Natural killer cell treated with Interleukin-12 subunit alpha and Interleukin-12 subunit beta and Interleukin-15 and Interleukin-18, amount 100 ng/mL, for 72 hours (primary cell): ENCODE results near the gene UBE2Z. TPM values are rescaled to one million over a fixed set of nuclear protein-coding genes. Genes with fewer than 3 reads are reported as not detected.
"Not testable (repeated sequence)": the region's sequence is repeated elsewhere in the genome, so short reads cannot be mapped to it uniquely, and the experiment has no call there.

ENCODE experiments used
- ATAC-seq, 2 donors: fragments of 150-1000 bp; cut with Tn5 transposase in 1 of 2; sonication (Bioruptor Pico), chemical (Tn5 transposase) in 1 of 2; 2 replicates each; pipeline ENCODE4 v1.10.0; 2021
- DNase-seq: peaks from one replicate; pipeline ENCODE4 v3.0.0; 2022; ENCODE audit warnings: low spot score
- H3K27ac Mint-ChIP-seq, 2 donors: 1 replicate in 1 of 2; 2 replicates in 1 of 2; pipeline ENCODE4 v1.8.0; 2022; ENCODE audit warnings: mixed read lengths in 2 of 2, mild to moderate bottlenecking in 1 of 2, moderate library complexity in 1 of 2
- H3K27me3 Mint-ChIP-seq, 2 donors: 1 replicate in 1 of 2; 2 replicates in 1 of 2; pipeline ENCODE4 v1.8.0; 2022; ENCODE audit warnings: mixed read lengths in 2 of 2
- H3K36me3 Mint-ChIP-seq: one replicate; pipeline ENCODE4 v1.8.0; 2022; ENCODE audit warnings: mixed read lengths
- H3K4me1 Mint-ChIP-seq, 2 donors: 1 replicate in 1 of 2; 2 replicates in 1 of 2; pipeline ENCODE4 v1.8.0; 2022; ENCODE audit warnings: low read depth in 2 of 2, mixed read lengths in 2 of 2, mild to moderate bottlenecking in 1 of 2
- H3K4me3 Mint-ChIP-seq: one replicate; pipeline ENCODE4 v1.8.0; 2022; ENCODE audit warnings: mixed read lengths
- H3K9me3 Mint-ChIP-seq: 2 replicates; pipeline ENCODE4 v1.8.0; 2022; ENCODE audit warnings: mixed read lengths
- total RNA-seq, 2 donors: library from RNA; stranded (reverse); gene quantifications; one replicate each; pipeline ENCODE4 v1.2.3, GENCODE V29; 2022

Gene UBE2Z
- total RNA-seq: 100 to 1,000 TPM; 109 to 130 TPM

DNA sequence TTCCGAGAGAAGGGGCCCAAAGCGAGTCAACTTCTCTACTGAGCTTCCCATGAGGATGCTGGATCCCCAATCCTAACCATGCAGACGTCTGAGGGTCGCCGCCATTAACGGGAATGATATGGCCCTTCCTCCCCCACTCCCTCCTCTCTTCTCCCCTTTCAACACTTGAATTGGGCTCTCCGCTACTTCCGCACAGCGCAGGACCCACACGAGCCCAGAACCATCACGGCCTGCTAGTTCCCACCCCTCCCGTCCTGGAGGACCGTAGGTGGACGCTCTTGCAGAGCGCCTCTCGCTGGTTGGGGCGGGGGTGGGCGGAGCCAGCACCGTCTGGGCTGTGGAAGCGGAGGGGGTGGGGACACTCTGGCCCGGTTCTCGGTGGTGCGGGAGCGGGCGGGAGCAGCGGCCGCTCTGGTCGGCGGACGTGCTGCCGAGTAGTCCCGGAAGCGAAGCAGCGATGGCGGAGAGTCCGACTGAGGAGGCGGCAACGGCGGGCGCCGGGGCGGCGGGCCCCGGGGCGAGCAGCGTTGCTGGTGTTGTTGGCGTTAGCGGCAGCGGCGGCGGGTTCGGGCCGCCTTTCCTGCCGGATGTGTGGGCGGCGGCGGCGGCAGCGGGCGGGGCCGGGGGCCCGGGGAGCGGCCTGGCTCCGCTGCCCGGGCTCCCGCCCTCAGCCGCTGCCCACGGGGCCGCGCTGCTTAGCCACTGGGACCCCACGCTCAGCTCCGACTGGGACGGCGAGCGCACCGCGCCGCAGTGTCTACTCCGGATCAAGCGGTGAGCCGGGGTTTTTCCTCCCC lies at the start of gene UBE2Z:
UBE2Z (plus strand) TSS at position 361 of the 797 bp plus-strand sequence; CDS start at position 458, 97 bp downstream.
- peak; percentile 95 for ATAC-seq
- DNase-seq: peak; percentile 86
- H3K9me3 Mint-ChIP-seq: no peaks in the 10 kb centered on the region
- H3K36me3 Mint-ChIP-seq: peaks cover 15% of the 10 kb centered on the region
- no peaks in the 10 kb centered on the region for H3K27me3 Mint-ChIP-seq
- H3K27ac Mint-ChIP-seq: peak within 1 kb of the TSS; percentile 96 to 98
- peaks cover 45 to 49% of the 10 kb centered on the region in 2 donors for H3K4me1 Mint-ChIP-seq
- peak within 1 kb of the TSS; percentile 98 for H3K4me3 Mint-ChIP-seq

DNA sequence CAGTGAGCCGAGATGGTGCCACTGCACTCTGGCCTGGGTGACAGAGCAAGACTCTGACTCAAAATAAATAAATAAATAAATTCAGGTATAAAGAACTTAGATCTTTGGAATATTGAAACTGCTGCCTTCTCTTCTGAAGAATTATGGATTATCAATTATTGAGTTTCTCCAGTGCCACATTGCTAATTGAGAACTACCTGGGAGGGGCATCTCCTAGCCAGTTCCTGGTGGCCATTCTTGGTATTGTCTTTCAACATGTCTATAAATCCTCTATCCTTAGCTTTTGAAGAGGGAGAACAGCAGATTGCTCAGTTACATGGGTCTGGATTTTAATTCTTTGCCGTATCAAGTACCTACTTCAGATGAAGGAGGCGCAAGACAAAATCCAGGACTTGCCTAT lies 48.2 kb upstream of the UBE2Z start:
- Mint-ChIP-seq H3K27me3 (no peaks in the 10 kb centered on the region), H3K9me3 (no peaks in the 10 kb centered on the region), H3K27ac (no peak overlapping the region), H3K36me3 (peaks cover 39% of the 10 kb centered on the region), H3K4me1 (no peaks in the 10 kb centered on the region), H3K4me3 (no peak overlapping the region)
- ATAC-seq (no peak), DNase-seq (no peak)

DNA sequence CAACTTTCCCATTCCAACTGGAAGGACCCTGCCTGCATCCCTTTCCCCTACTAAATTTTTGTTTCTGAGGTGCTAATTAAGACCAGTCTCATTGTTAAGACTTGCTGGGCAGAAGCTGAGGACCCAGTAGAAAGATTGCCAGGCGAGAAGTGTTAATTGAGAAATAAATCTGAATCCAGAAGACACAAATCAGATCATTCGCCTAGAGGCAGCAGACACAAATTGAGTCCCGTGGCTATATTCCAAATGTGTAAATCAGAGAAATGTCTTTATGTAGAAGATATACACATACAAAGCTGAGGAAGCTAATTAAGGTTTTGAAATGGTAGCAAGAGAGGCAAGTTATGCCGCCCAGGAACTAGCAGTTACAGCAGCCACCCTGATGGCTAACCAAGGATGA lies 47.8 kb upstream of the UBE2Z start:
- Mint-ChIP-seq H3K9me3 (no peaks in the 10 kb centered on the region), H3K27me3 (no peaks in the 10 kb centered on the region), H3K27ac (no peak overlapping the region), H3K36me3 (peaks cover 36% of the 10 kb centered on the region), H3K4me1 (no peaks in the 10 kb centered on the region), H3K4me3 (no peak overlapping the region)
- no peak for ATAC-seq
- no peak for DNase-seq

DNA sequence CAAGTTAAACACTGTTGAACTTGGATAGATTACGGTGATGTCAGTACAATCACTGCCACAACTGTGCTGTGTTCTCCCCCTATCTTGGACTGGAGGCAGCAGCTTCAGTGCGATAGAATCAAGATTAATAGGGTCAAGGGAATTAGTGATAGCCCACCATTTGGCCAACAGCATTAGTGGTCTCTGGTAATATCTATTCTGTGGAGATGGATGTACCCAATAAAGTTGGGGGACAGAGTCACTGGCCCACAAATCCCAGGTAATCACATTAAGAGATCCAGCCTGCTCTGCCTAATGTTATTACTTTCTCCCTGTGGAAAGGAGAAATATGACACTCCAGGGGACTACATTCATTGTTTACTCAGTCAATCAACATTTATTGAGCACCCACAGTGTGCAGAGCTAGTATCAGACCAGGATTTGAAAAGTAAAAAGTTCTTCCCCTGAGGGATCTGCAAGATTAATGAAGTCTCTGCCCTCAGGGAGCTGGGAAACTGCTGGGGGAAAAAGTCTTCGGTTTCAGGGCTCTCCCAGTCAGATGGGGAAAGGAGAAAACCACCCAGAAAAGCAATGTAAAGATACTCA lies 39.2 kb upstream of the UBE2Z start:
- no peak overlapping the region for H3K4me3 Mint-ChIP-seq
- ATAC-seq (no peak), DNase-seq (no peak)
- H3K4me1 Mint-ChIP-seq: peaks cover 5 to 8% of the 10 kb centered on the region in 2 donors
- no peaks in the 10 kb centered on the region for H3K9me3 Mint-ChIP-seq
- H3K27me3 Mint-ChIP-seq: peaks cover 0 to 3% of the 10 kb centered on the region in 2 donors
- peaks cover 6% of the 10 kb centered on the region for H3K36me3 Mint-ChIP-seq
- no peak overlapping the region for H3K27ac Mint-ChIP-seq

DNA sequence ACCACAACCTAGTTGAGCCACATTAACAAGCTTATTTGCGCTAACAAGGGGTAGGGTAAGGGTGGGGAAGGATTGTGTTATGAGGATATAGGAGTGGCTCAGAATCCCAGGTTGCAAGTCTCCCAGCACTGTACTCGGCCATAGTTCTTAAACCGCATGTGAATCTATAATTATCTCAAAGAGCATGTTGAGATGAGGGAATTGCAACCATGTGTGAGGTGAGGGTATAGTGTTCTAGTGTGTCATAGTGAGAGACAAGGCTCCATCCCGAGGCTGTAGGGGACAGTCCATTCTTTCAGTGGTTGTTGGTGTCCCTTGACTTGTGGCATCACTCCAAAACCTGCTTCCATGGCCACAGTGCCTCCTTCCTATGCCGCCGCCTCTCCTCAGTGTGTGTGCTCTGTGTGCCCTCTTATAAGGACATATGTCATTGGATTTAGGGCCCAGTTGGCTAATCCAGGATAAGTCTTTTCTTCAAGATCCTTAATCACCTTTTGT lies 38.3 kb upstream of the UBE2Z start:
- H3K36me3 Mint-ChIP-seq: no peaks in the 10 kb centered on the region
- H3K9me3 Mint-ChIP-seq: no peaks in the 10 kb centered on the region
- DNase-seq (no peak), ATAC-seq (no peak)
- peaks cover 0 to 3% of the 10 kb centered on the region in 2 donors for H3K27me3 Mint-ChIP-seq
- H3K27ac Mint-ChIP-seq: no peak overlapping the region
- H3K4me1 Mint-ChIP-seq: peaks cover 5 to 8% of the 10 kb centered on the region in 2 donors
- no peak overlapping the region for H3K4me3 Mint-ChIP-seq

DNA sequence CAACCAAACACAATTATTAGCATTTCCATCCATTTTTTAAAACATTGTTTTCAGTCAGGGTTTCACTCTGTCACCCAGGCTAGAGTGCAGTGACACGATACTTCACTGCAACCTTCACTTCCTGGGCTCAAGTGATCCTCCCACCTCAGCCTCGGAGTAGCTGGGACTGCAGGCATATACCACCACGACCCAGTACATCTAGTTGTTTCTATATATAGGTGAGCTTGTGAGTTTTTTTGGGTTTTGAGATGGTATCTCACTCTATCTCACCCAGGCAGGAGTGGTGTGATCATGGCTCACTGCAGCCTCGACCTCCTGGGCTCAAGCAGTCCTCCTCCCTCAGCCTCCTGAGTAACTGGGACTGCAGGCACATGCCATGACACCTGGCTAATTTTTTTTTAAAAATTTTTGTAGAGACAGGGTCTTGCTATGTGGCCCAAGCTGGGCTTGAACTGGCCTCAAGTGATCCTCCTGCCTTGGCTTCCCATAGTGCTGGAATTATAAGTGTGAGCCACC lies 37.1 kb upstream of the UBE2Z start:
- no peaks in the 10 kb centered on the region for H3K36me3 Mint-ChIP-seq
- peaks cover 0 to 3% of the 10 kb centered on the region in 2 donors for H3K27me3 Mint-ChIP-seq
- H3K4me1 Mint-ChIP-seq: peaks cover 5 to 8% of the 10 kb centered on the region in 2 donors
- DNase-seq (no peak), ATAC-seq (no peak)
- no peak overlapping the region for H3K27ac Mint-ChIP-seq
- H3K4me3 Mint-ChIP-seq: no peak overlapping the region
- H3K9me3 Mint-ChIP-seq: no peaks in the 10 kb centered on the region

DNA sequence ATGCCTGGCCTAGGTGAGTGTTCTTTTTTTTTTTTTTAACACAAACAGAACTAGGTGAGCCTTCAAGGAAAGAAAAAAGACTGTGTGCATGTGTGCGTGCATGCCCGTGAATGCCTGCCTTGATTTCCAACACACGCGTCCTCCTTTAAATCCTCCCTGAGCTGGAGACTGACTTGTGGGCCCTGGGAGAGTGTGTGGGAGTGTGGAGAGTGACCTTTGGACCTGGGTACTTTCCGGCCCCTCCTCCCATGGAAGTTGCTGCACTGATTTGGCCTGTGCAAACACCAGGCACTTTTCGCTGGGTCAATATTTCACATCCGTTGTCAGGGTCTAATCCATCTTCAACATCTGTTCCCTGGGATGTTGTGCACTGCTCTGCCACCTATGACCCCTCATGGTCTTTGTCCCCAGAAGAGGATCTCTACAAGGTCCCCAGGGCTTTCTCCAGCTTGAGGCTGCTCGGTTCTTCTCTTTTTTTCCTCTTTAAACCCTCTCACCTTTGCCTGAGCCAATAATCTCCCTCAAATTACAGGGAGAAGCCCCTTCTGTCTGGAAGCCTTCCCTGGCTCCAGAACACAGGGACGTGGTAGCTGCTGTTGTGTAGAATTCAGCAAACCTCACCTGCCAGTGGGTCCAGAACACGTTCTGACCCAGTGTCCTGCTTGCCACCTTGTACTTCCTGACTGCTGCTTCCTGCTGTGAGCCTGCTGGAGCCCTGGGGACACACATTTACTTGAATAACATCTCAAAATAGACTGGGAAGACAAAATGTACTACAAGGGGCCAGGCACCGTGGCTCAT lies 36.5 kb upstream of the UBE2Z start:
- H3K4me3 Mint-ChIP-seq: no peak overlapping the region
- H3K36me3 Mint-ChIP-seq: no peaks in the 10 kb centered on the region
- DNase-seq: no peak
- H3K27ac Mint-ChIP-seq: no peak overlapping the region
- ATAC-seq: no peak
- H3K27me3 Mint-ChIP-seq: peaks cover 0 to 5% of the 10 kb centered on the region in 2 donors
- no peaks in the 10 kb centered on the region for H3K9me3 Mint-ChIP-seq
- H3K4me1 Mint-ChIP-seq: peaks cover 5 to 8% of the 10 kb centered on the region in 2 donors

DNA sequence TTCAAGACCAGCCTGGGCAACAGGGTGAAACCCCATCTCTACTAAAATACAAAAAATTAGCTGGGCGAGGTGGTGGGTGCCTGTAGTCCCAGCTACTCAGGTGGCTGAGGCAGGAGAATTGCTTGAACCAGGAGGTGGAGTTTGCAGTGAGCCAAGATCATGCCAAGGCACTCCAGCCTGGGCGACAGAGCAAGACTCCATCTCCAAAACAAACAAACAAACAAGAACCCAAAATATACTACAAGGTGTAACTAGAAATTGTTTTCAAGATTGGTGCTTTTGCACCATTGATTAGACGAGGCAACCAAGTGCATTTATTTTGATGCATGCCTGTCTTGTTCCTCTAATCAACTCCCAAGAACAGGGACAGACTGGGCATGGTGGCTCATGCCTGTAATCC lies 35.8 kb upstream of the UBE2Z start:
- not testable (repeated sequence) for H3K9me3 Mint-ChIP-seq, H3K36me3 Mint-ChIP-seq, H3K4me1 Mint-ChIP-seq, H3K4me3 Mint-ChIP-seq, H3K27ac Mint-ChIP-seq, H3K27me3 Mint-ChIP-seq, DNase-seq, ATAC-seq

DNA sequence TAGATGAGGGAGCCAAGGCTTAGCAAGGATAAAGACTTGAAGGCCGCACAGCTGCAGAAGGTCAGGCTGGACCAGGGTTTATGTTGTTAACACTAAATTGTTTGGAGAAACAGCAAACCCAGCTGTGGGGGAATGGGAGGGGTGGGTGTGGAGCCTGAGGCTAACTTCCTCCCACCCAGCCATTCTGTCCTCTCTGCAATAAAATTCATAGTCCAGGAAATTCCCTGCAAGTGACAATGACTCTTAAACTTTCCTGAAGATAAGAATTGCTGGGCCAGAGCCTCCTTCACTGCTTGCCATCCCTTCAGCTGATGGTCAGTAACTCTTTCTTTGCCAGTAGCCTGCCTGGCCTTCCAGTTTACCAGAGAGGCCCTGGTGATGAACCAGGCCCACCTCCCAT lies 35.0 kb upstream of the UBE2Z start:
- Mint-ChIP-seq H3K4me1 (peaks cover 5 to 8% of the 10 kb centered on the region in 2 donors), H3K9me3 (no peaks in the 10 kb centered on the region), H3K27ac (no peak overlapping the region), H3K27me3 (peaks cover 0 to 5% of the 10 kb centered on the region in 2 donors), H3K36me3 (no peaks in the 10 kb centered on the region), H3K4me3 (no peak overlapping the region)
- ATAC-seq (no peak), DNase-seq (no peak)

DNA sequence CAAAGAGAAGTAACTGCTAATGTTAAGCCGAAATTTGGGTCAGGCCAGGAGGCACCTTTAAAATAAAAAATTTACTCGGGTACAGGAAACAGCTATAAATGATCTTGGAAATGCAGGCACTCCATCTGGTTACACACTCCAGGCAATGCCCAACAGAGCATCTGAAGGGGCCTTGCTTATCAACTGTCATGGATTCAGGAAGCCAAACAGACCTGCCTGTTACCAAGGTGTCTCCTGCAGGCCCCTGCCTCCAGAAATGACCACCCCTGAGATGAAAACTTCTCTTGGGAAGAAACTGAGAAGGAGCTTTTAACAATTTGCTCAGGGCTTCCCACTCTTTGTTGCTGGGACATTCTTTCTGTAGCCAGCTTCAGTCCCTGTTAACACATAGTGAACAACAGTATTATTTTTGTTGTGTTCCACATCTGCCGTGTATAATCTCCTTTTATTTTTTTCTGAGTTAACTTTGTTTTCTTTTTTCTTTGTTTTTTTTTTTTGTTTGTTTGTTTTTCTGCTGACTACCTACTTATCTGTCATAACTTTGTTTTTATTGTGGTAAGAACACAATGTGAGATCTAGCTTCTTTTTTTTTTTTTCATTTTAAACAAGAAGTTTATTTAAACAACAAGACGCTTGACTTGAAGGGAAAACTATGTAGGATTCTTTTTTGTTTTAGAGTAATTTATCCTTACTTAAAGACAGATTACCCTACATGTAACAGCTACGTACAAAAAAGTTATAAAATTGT lies 34.3 kb upstream of the UBE2Z start:
- Mint-ChIP-seq H3K27me3 (peaks cover 0 to 5% of the 10 kb centered on the region in 2 donors), H3K9me3 (no peaks in the 10 kb centered on the region), H3K36me3 (no peaks in the 10 kb centered on the region), H3K4me1 (peaks cover 5 to 8% of the 10 kb centered on the region in 2 donors), H3K27ac (no peak overlapping the region), H3K4me3 (no peak overlapping the region)
- DNase-seq: no peak
- no peak for ATAC-seq

DNA sequence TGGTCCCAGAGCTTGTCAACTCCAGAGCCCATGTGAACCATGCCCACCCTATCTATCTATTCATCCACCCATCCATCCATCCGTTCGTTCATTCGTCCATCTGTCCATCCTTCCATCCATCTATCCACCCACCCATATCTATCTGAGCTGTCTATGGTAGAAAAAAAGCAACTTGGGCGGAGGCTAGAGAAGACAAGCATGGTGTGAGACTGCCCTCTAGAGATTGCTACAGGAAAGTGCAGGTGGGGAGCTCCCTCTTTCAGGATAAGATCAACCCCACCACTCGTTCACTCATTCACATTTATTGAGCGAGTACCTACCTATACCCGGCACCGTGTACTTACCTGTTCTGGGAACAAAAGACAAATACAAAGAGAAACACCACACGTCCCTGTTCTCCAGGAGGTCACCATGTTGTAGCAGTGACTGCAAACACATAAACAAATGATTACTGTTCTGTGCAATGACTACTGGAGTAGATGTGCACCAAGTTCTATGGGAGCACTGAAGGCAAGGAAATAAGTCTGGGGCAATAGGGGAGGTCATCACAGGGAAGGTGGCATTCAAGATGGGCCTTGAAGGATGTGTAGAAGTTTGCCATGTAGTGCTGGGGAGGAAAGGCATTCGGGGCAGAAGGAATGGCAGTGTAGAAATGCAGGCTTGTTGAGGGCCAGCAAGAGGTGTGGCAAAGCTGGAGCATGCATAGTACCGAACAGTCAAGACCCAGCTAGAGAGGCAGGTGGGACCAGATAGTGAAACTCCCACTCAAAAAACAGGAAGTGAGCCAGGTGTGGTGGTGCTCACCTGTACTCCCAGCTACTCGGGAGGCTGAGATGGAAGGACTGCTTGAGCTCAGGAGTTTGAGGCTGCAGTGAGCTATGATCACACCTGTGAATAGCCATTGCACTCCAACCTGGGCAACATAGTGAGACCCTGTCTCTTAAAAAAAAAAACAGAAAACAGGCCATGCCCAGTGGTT lies 29.0 kb upstream of the UBE2Z start:
- Mint-ChIP-seq H3K4me1 (no peaks in the 10 kb centered on the region), H3K27me3 (peaks cover 0 to 3% of the 10 kb centered on the region in 2 donors), H3K9me3 (no peaks in the 10 kb centered on the region), H3K4me3 (no peak overlapping the region), H3K27ac (no peak overlapping the region), H3K36me3 (no peaks in the 10 kb centered on the region)
- peak; percentile 75 for DNase-seq
- peak; percentile 88 to 89 for ATAC-seq

DNA sequence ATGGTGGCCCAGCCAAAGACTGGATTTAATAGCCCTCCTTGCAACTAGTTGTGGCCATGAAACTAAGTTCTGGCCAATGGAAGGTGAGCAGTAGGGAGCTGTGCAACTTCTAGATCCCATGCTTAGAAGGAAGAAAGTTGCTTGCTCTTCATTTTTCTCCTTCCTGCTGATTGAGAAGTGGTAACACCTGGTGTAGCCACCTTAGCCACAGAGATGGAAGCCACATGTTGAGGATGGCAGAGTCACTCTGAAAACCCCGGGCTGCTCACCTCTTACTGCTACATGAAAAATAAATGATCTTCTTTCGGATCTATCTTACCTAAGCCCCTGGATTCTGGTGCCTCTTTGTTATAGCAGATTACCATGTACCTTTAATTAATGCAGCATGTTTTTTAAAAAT lies 25.9 kb upstream of the UBE2Z start:
- Mint-ChIP-seq H3K4me3 (no peak overlapping the region), H3K9me3 (no peaks in the 10 kb centered on the region), H3K27me3 (no peaks in the 10 kb centered on the region), H3K27ac (no peak overlapping the region), H3K4me1 (no peaks in the 10 kb centered on the region), H3K36me3 (no peaks in the 10 kb centered on the region)
- ATAC-seq (no peak), DNase-seq (no peak)
